ENCODE data around the gene EML5.

DNA sequence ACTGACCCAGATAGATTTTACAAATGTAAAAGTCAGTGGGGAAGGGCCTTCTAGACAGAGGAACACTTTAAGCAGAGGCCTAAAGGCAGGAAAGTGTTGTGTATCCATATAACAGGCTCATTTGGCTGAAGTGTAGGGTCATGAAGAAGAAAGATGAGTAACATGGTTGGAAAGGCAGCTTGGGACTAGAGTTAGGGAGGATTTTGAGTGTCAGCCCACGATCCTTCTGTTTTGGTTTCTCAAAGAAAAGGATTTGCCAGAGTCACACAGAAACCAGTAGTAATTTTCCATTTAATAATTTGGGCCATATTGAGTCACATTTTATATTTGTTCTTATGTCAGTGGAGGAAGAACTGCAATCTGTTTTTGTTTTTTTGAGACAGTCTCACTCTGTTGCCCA, 153.5 kb downstream of the EML5 start:
- TF ChIP-seq EP300 (IDR thresholded peaks at IDR 0.05) (no peak), CTCF (IDR thresholded peaks at IDR 0.05) (no peak), POLR2AphosphoS5 (IDR thresholded peaks at IDR 0.05) (no peak)
